Stimulated activated CD4-positive, alpha-beta T cell treated with anti-CD3 and anti-CD28 coated beads, Interleukin-1b, Interleukin-23, amount 100 ng/mL, for 24 hours (primary cell): Measurements from ENCODE around the gene PRG3.
"Not testable (repeated sequence)": the region's sequence is repeated elsewhere in the genome, so short reads cannot be mapped to it uniquely, and the experiment has no call there.

Experiments
- DNase-seq, 4 experiments: peaks; one replicate each; pipeline ENCODE4 v3.0.0-alpha.2; 2020; ENCODE audit warnings: low read depth in 4 of 4, low spot score in 1 of 4

Gene PRG3

GRCh38 chr11:57361420-57361819 is 19.5 kb downstream of the PRG3 start:
- not testable (repeated sequence) for DNase-seq

DNA sequence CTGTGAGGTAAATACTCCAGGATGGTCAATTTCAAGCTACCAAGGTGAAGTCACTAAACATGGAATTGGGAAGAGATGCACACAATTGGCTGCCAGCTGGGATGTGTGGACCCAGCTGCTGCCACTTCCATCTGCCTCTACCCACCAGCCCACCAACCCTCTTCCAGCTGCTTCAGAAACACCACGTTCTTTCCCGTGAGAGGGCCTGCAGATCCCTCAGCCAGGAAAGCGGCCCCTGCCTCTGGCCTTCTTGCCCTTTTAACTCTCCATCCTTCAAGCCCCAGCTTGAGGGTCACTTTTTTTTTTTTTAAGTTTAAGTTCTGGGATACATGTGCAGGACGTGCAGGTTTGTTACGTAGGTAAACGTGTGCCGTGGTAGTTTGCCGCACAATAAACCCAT is 20.0 kb downstream of the PRG3 start:
- DNase-seq = no peak

DNA sequence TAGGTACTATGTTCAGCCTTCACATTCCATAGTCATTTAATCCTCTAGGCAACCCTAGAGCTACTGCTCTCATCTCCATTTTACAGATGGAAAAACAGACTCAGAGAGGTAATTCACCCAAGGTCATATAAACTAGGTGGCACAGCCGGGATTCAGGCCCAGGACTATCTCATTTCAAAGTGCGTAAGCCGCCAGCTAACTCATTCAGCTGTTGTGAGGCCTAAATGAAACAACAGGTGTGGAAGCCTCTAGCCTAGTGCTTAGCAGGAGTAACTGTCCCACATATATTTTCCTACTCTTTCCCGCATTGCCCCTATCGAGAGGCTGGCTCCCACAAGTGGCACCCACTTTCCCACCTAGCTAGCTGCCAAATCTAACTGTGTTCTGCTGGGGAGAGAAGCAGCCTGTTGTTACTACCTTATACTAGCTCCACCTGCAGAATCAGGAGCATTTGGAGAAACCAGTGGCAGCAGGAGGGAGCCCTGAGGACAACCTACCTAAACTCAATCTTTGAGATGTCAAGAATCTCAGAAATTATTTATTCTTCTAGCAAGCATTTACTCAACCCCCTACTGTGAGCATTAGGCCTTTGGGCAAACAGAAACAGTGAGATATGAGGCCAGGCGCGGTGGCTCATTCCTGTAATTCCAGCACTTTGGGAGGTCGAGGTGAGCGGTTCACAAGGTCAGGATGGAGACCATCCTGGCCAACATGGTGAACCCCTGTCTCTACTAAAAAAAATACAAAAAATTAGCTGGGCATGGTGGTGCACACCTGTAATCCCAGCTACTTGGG is 20.9 kb downstream of the PRG3 start:
- DNase-seq = no peak

DNA sequence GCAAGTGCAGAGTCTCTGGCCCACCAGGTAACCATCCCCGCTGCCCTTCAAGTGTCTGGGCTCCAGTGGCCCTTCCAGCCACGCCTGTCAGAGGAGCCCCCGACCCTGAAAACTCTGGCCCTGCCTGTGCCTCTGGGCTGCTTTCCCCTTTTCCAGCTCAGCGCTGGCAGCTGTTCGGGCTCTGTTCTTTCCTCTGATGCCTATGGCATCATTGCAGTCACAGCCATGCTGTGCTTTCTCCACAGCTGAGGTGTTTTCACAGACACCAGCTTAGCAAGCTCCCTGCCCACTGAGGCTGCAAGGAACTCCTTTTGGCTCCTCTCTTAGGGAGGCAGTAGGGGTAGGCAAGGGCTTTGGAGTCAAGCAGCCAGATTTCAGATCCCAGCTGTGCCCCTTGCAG is 21.6 kb downstream of the PRG3 start:
- no peak for DNase-seq

DNA sequence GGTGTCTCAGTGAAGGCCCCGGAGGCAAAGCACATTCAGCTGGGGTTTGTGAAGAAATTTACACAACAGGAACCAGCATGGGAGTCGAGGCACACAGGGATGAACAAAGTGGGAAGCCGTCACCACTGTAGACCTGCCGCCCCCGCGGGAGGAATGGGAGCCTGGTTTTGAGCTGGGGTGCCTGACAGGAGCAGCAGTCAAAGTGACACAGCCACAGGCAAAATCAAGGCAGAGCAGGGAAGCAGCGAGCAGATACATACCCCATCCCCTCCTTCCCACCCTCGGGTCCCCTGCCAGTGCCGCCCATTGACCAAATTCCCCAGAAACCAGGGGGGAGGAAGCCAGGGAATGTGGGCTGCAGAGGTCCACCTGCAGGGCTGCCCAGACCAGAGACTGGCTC is 22.0 kb downstream of the PRG3 start:
- no peak for DNase-seq

GRCh38 chr11:57358543-57358961 is 22.4 kb downstream of the PRG3 start:
- no peak for DNase-seq

- DNase-seq = no peak
Observed at GRCh38 chr11:57357856-57358255, 23.1 kb downstream of the PRG3 start.

GRCh38 chr11:57357310-57357709 is 23.6 kb downstream of the PRG3 start:
- DNase-seq = no peak

DNA sequence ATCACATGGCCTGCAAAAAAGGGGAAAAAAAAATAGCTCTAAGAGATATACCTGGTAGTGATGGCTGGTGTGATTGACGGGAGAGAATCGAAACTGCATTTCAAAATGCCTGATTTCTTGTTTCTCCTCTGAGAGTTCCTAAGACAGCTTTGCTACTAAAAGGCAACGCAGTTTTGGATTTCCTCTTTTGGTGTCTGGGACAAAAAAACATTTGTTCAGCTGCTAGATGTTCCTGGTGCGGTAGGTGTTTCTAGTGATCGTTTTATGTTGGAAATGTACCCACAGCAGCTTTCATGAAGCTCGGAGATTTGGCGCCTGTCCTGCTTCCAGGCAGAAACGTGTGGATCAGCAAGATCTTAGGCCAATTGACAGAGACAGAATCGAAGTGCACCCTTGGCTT is 24.7 kb downstream of the PRG3 start:
- DNase-seq = no peak

DNA sequence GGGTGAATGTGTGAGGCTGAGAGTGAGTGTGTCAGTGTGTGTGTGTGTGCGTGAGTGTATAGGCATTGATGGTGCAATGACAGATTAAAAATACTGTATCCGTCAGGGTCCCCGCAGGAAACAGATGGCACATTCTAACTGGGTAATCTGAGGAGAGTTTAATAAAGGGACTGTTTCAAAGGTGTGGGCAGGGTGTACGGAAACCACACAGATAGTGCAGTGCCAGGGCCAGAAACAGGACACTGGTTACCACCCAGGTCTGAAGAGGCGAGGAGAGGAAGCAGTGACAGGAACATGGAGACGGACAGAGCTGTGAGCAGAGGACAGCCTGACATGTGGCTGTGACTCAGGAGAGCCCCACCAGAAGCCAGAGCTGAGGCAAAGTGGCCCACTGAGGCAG is 26.3 kb downstream of the PRG3 start:
- DNase-seq = no peak

- DNase-seq = no peak
Observed at GRCh38 chr11:57353852-57354251, 27.1 kb downstream of the PRG3 start.

- DNase-seq = no peak
Observed at GRCh38 chr11:57353446-57353845, 27.5 kb downstream of the PRG3 start.

DNA sequence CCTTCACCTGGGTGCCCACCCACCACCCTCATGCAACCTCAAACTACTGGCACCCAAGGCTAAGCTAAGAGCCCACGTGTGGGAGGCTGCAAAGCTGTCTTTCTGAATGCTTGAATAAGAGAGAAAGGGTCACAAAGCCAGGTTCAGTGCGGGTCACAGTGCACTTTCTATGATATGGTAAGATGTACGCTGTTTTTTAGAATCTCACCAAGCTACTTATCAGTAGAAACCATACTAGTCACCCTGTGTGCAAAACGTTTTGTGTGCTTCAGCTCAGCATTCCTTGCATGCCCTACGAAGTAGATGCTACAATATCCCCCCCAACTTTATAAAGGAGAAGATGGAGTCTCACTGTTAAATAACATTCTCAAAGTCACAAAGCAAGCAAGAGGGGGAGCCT is 27.9 kb downstream of the PRG3 start:
- no peak for DNase-seq

GRCh38 chr11:57349491-57350274 is 31.3 kb downstream of the PRG3 start:
- DNase-seq = peak; percentile 36 to 53 (median 42)

GRCh38 chr11:57348636-57349313 is 32.2 kb downstream of the PRG3 start:
- DNase-seq = no peak

- DNase-seq = no peak
Observed at GRCh38 chr11:57348052-57348451, 32.9 kb downstream of the PRG3 start.

GRCh38 chr11:57347336-57347735 is 33.6 kb downstream of the PRG3 start:
- no peak for DNase-seq

GRCh38 chr11:57345555-57346211 is 35.3 kb downstream of the PRG3 start:
- peak; percentile 60 to 66 (median 62) for DNase-seq

DNA sequence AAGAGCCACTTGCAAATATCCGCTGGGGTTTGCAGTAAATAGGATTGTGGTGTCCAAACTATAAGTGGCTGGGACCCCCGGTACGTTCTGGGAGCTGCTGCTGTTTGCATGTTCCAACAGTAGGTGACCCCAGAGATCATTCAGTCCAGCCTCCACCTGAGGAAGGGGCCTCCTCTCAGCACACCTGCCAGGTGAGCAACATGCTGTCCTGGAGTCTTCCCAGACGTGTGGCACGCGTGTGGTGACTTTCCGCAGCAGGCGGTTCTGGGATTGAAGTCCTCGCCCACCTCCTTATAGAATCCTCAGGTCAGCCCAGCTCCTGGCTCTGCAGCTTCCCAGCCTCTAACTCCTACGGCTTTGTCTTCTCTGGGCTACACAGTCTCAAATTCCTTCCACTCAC is 36.1 kb downstream of the PRG3 start:
- no peak for DNase-seq

DNA sequence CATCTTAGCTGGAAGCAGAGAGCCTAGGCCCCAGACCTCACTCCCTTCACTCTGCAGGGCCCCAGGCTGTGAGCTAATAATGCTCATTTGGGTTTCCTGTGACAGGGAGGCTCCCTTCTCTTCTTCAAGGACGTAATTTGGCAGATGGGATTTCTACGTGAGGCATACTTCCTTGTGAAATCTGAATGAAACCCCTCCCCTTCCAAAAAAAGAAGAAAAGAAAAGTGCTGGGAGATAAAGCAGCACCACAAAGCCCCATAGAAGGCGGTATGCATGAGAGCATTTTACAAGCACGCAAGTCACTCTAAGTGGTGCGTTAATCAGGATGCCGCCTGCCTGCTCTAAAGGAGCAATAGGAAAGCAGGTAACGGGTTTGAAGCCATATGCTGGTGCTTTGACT is 37.1 kb downstream of the PRG3 start:
- no peak for DNase-seq

DNA sequence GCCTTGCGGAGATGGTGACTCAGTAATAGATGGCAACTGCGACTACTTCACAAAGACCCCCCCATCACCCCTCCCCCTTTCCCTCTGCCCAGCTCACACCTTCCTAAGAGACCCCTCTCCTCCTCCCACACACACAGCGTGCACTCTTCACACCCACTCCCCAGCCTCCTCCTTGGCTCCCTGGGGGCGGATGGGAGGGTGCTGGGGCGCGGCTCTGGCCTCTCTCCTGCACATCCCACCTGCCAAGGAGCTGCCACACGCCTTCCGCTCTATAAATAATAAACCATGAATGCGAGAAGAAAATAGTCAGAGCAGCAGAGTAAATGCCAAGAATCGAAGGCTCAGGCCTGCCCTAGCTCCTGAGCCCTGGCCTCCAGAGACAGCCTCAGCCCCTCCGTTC is 38.2 kb downstream of the PRG3 start:
- no peak for DNase-seq
